ENCODE measurements around the gene ARHGEF1. TPM values are rescaled to one million over a fixed set of nuclear protein-coding genes. Genes with fewer than 3 reads are reported as not detected.

Gene ARHGEF1
- total RNA-seq, 1 donor, result 35.0 TPM

DNA sequence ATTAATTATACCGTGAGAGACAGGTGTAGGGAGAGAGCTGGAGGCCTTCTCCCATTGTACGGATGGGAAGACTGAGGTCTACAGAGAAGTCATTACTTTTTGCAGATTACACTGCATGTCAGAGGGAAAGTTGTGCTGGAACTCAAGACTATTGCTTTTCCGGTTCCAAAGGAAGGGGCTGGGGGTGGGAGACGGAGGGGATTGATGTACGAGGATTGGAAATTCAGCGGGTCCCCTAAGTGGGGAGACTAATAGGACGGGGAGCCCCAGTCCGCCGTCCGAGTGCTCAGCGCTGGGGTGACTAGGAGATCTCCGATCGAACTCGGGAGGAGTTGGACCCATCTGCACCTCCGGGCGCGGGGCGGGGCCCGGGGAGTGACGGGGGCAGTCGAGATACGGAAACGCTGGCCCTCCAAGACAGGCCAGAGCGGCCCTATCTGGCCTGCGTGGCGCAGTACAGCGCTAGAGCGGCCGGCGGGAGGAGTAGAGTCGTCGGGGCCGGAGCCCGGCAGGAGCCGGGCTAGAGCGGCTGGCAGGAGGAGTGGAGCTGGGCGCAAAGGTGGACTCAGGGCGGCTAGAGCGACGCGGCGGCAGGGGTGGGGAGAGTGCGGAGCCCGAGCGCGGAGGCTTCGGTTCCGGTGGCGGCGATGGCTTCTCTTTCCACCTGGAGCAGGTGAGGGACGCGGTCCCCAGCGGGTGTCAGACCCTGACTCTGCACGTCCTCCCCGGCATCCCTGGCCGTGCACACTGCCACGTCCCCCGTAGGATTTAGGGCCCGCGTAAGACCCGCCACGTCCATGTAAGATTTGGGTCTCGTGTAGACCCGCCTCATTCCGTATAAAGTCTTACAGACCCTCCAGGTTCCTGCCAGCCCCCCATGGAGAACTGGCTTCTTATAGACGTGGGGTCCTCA, 1.1 kb downstream of the ARHGEF1 start:
- TF ChIP-seq, protein P1, sequence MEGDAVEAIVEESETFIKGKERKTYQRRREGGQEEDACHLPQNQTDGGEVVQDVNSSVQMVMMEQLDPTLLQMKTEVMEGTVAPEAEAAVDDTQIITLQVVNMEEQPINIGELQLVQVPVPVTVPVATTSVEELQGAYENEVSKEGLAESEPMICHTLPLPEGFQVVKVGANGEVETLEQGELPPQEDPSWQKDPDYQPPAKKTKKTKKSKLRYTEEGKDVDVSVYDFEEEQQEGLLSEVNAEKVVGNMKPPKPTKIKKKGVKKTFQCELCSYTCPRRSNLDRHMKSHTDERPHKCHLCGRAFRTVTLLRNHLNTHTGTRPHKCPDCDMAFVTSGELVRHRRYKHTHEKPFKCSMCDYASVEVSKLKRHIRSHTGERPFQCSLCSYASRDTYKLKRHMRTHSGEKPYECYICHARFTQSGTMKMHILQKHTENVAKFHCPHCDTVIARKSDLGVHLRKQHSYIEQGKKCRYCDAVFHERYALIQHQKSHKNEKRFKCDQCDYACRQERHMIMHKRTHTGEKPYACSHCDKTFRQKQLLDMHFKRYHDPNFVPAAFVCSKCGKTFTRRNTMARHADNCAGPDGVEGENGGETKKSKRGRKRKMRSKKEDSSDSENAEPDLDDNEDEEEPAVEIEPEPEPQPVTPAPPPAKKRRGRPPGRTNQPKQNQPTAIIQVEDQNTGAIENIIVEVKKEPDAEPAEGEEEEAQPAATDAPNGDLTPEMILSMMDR (IDR thresholded peaks at IDR 0.05; ENCODE audit: insufficient read depth, low read depth, low read length), result peak; percentile 22
- H3K4me3 ChIP-seq (ENCODE audit: low read depth, low read length), result peak overlapping the region; percentile 66
- peak; percentile 95 for DNase-seq (ENCODE audit: low read depth)

DNA sequence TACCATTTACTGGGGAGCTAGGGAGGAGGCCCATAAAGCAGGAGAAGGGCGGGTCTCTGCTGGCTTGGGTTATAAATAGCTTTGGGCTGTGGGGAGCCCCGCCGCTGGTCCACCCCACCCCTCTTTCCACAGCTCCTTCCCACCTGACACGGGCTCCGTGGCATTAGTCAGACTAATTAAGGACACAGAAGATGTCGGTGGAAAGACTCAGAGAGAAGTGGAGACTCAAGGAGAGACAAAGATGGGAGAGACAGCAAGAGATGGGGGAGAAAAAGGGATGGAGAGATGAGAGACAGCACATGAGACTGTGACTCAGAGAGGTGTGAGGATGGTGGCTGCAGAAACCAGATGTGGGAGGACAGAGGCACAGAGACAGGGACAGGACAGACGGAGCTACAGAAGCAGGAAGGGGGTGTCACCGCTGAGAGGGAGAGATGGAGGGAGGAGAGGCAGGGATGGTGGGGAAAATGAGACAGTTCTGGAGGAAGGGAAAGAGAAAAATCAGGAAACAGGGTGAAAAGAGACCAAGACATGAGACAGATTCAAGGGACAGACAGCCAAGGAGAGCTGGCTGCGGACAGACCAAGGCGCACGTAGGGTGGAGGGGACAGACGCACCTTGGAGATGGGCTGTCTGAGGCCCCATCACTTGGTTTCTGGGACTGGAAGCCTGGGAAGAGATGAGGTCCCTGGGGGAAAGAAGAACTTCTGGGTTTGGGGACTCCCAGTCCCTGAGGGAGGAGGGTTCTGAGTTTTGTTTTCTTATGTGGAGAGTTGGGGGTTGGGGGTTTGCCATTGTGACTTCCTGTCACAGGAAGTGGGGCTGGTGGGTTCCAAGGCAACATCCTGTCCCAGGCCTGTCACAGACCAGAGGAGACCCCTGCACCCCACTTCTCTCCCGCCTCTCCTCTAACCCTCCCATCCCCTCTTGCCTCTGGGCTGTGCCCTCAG, 4.1 kb downstream of the ARHGEF1 start:
- TF ChIP-seq, protein P1 (IDR thresholded peaks at IDR 0.05; ENCODE audit: insufficient read depth, low read depth, low read length), result no peak
- no peak overlapping the region for H3K4me3 ChIP-seq (ENCODE audit: low read depth, low read length)
- DNase-seq (ENCODE audit: low read depth), result no peak

DNA sequence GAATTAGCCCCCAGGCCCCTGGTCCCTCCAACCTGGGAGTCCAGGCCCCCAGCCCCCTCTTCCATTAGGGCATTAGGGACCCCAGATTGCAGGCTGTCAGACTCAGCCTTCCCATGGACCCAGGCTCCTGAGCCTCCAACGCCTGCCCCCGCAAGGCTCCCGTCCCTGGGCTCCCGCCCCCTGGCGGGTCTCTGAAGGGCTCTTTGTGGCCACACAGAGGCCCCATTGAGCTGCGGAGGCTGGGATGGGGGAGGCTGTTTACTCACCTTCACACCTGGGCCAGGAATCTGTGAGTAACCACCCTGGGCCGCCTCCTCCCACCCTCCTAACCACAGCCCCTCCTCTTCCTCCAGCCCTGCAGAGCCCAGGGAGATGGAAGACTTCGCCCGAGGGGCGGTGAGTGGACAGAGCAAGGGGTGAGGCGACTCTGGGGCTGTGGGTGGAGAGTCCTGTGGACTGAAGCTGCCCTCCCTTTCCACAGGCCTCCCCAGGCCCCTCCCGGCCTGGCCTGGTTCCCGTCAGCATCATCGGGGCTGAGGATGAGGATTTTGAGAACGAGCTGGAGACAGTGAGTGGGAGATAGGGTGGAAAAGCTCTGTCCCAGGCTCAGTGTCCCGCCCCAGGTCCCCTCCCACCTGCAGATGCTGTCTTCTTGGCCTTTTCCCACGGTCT, 4.9 kb downstream of the ARHGEF1 start:
- no peak overlapping the region for H3K4me3 ChIP-seq (ENCODE audit: low read depth, low read length)
- DNase-seq (ENCODE audit: low read depth), result peak; percentile 34
- TF ChIP-seq, protein P1 (IDR thresholded peaks at IDR 0.05; ENCODE audit: insufficient read depth, low read depth, low read length), result no peak

DNA sequence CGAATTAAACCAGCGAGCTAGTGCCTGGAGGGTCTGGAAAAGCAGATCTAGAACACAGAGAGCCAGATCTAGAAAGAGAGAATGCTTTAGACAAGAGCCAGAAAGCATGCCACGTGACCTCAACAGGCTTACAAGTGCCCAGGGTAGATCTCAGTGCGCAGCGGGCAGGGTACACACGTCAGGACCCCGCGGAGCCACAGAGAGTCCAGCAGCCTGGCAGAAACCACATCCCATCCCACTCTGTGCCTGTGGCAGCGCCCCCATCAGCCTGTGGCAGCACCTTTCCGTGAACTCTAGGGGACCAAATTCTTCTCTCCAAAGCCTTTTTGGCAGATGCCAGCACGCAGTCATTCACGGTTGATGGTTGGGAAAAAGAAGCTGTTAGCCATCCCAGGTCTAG, 5.9 kb downstream of the ARHGEF1 start:
- DNase-seq (ENCODE audit: low read depth), result no peak
- no peak overlapping the region for H3K4me3 ChIP-seq (ENCODE audit: low read depth, low read length)
- TF ChIP-seq, protein P1 (IDR thresholded peaks at IDR 0.05; ENCODE audit: insufficient read depth, low read depth, low read length), result no peak

DNA sequence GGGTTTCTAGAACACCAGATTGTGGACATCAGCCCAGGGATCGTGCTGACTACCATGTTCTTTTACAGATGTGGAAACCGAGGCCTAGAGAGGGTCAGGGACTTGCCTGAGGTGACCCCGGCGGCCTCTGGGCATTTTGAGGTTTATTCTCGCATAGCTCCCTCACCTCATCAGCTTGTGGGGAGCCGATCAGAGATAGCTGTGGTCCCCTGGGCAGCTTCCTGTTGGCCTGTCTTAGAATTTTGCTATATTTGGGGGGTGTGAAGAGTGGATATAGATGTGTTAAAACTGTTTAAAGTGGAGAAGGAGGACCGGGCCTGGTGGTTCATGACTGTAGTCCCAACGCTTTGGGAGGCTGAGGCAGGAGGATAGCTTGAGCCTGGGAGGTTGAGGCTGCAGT, 6.9 kb downstream of the ARHGEF1 start:
- DNase-seq (ENCODE audit: low read depth), result no peak
- H3K4me3 ChIP-seq (ENCODE audit: low read depth, low read length), result no peak overlapping the region
- TF ChIP-seq, protein P1 (IDR thresholded peaks at IDR 0.05; ENCODE audit: insufficient read depth, low read depth, low read length), result no peak

DNA sequence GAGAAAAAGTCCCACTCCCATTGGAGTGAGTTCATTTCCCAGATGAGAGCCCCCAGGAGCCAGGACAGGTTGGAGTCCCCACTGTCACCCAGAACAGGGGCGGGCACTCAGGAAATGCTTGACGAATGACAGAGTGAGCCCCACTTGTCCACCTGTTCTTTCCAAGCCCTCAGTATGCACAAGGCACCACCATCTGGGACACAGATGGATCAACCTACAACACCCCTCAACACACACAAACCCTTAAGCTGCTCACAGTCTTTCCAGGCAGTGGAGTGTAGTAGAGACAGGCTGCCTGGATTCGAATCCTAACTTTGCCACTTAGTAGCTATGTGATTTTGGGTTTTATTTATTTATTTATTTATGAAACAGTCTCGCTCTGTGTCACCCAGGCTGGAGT, 8.0 kb downstream of the ARHGEF1 start:
- no peak overlapping the region for H3K4me3 ChIP-seq (ENCODE audit: low read depth, low read length)
- no peak for DNase-seq (ENCODE audit: low read depth)
- TF ChIP-seq, protein P1 (IDR thresholded peaks at IDR 0.05; ENCODE audit: insufficient read depth, low read depth, low read length), result no peak

All from fibroblast of villous mesenchyme (primary cell).